ENCODE results near the gene ABHD17A. TPM values are rescaled to one million over a fixed set of nuclear protein-coding genes. Genes with fewer than 3 reads are reported as not detected.
"Not testable (repeated sequence)": the region's sequence is repeated elsewhere in the genome, so short reads cannot be mapped to it uniquely, and the experiment has no call there.

Gene ABHD17A
- total RNA-seq: 73.9 and 74.1 TPM in 2 replicates
- long read RNA-seq: 0 reads

- not testable (repeated sequence) for H3K27me3 Mint-ChIP-seq (ENCODE audit: low read depth); H3K36me3 Mint-ChIP-seq (ENCODE audit: low read depth); H3K9me3 Mint-ChIP-seq
- H3K4me1 Mint-ChIP-seq: peaks cover 33% of the 10 kb centered on the region
- peak within 1 kb of the TSS; percentile 97 for H3K4me3 Mint-ChIP-seq
- peak within 1 kb of the TSS; percentile 95 for H3K27ac Mint-ChIP-seq (ENCODE audit: unreplicated experiment)
- DNase-seq (ENCODE audit: low read depth, low spot score): peak; percentile 94
These were observed at the start of gene ABHD17A for GRCh38 chr19:1885398-1886119. Gene ABHD17A (minus strand): TSS chr19:1885496. CDS start chr19:1881566, 3,930 bp downstream.

GRCh38 chr19:1933942-1934341 is 48.6 kb upstream of the ABHD17A start:
- no peak for DNase-seq (ENCODE audit: low read depth, low spot score)
- TF ChIP-seq CTCF (conservative IDR thresholded peaks at IDR 0.05): no peak
- Mint-ChIP-seq H3K36me3 (ENCODE audit: low read depth) (peaks cover 6% of the 10 kb centered on the region), H3K9me3 (peaks cover 4% of the 10 kb centered on the region), H3K4me3 (peak overlapping the region; percentile 7), H3K27me3 (ENCODE audit: low read depth) (peaks cover 3% of the 10 kb centered on the region), H3K27ac (ENCODE audit: unreplicated experiment) (no peak overlapping the region), H3K4me1 (peaks cover 20% of the 10 kb centered on the region)

- Mint-ChIP-seq H3K9me3 (peaks cover 4% of the 10 kb centered on the region), H3K4me3 (no peak overlapping the region), H3K27me3 (ENCODE audit: low read depth) (peaks cover 3% of the 10 kb centered on the region), H3K27ac (ENCODE audit: unreplicated experiment) (no peak overlapping the region), H3K4me1 (peaks cover 20% of the 10 kb centered on the region), H3K36me3 (ENCODE audit: low read depth) (peaks cover 6% of the 10 kb centered on the region)
- TF ChIP-seq CTCF (conservative IDR thresholded peaks at IDR 0.05): no peak
- no peak for DNase-seq (ENCODE audit: low read depth, low spot score)
These were observed 47.9 kb upstream of the ABHD17A start for GRCh38 chr19:1933244-1933643.

- Mint-ChIP-seq H3K4me1 (peaks cover 26% of the 10 kb centered on the region), H3K27me3 (ENCODE audit: low read depth) (peaks cover 3% of the 10 kb centered on the region), H3K36me3 (ENCODE audit: low read depth) (peaks cover 9% of the 10 kb centered on the region), H3K4me3 (no peak overlapping the region), H3K9me3 (peaks cover 4% of the 10 kb centered on the region), H3K27ac (ENCODE audit: unreplicated experiment) (no peak overlapping the region)
- DNase-seq (ENCODE audit: low read depth, low spot score): no peak
- no peak for TF ChIP-seq CTCF (conservative IDR thresholded peaks at IDR 0.05)
These were observed 47.1 kb upstream of the ABHD17A start for GRCh38 chr19:1932395-1932794.

GRCh38 chr19:1931445-1931844 is 46.1 kb upstream of the ABHD17A start:
- DNase-seq (ENCODE audit: low read depth, low spot score): no peak
- Mint-ChIP-seq H3K9me3 (peaks cover 4% of the 10 kb centered on the region), H3K4me3 (no peak overlapping the region), H3K36me3 (ENCODE audit: low read depth) (peaks cover 9% of the 10 kb centered on the region), H3K27me3 (ENCODE audit: low read depth) (peaks cover 3% of the 10 kb centered on the region), H3K27ac (ENCODE audit: unreplicated experiment) (no peak overlapping the region), H3K4me1 (peaks cover 22% of the 10 kb centered on the region)
- TF ChIP-seq CTCF (conservative IDR thresholded peaks at IDR 0.05): no peak

- Mint-ChIP-seq H3K9me3 (peaks cover 4% of the 10 kb centered on the region), H3K4me1 (peaks cover 19% of the 10 kb centered on the region), H3K27me3 (ENCODE audit: low read depth) (peaks cover 3% of the 10 kb centered on the region), H3K27ac (ENCODE audit: unreplicated experiment) (no peak overlapping the region), H3K4me3 (peak overlapping the region; percentile 69), H3K36me3 (ENCODE audit: low read depth) (peaks cover 6% of the 10 kb centered on the region)
- peak; percentile 92 for TF ChIP-seq CTCF (conservative IDR thresholded peaks at IDR 0.05)
- DNase-seq (ENCODE audit: low read depth, low spot score): peak; percentile 82
These were observed 43.9 kb upstream of the ABHD17A start for GRCh38 chr19:1929021-1929742.
